Testis (tissue), 2 donors: ENCODE data around the gene SEMA3E.

Experiments
- POLR2A ChIP-seq: fragments of 450-650 bp; IDR thresholded peaks from one replicate; pipeline ENCODE4 v1.6.1; 2017; ENCODE audit warnings: antibody characterized with exemption, mild to moderate bottlenecking, moderate library complexity
- TF ChIP-seq, protein P1 (sequence below), 3 experiments: fragments of 450-650 bp in 2 of 3; fragments of 200-600 bp in 1 of 3; sonication (generic) in 1 of 3; IDR thresholded peaks; one replicate each; pipeline ENCODE4 v1.5.1; 2016 to 2019; ENCODE audit warnings: antibody characterized with exemption in 3 of 3, mild to moderate bottlenecking in 2 of 3, moderate library complexity in 1 of 3

- TF ChIP-seq, protein P1, sequence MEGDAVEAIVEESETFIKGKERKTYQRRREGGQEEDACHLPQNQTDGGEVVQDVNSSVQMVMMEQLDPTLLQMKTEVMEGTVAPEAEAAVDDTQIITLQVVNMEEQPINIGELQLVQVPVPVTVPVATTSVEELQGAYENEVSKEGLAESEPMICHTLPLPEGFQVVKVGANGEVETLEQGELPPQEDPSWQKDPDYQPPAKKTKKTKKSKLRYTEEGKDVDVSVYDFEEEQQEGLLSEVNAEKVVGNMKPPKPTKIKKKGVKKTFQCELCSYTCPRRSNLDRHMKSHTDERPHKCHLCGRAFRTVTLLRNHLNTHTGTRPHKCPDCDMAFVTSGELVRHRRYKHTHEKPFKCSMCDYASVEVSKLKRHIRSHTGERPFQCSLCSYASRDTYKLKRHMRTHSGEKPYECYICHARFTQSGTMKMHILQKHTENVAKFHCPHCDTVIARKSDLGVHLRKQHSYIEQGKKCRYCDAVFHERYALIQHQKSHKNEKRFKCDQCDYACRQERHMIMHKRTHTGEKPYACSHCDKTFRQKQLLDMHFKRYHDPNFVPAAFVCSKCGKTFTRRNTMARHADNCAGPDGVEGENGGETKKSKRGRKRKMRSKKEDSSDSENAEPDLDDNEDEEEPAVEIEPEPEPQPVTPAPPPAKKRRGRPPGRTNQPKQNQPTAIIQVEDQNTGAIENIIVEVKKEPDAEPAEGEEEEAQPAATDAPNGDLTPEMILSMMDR (IDR thresholded peaks at IDR 0.05), result no peak
- TF ChIP-seq POLR2A, result no peak
Observed at GRCh38 chr7:83608716-83609115, 40.2 kb downstream of the SEMA3E start.
